ENCODE data around the gene GNE.

The GNE gene

DNA sequence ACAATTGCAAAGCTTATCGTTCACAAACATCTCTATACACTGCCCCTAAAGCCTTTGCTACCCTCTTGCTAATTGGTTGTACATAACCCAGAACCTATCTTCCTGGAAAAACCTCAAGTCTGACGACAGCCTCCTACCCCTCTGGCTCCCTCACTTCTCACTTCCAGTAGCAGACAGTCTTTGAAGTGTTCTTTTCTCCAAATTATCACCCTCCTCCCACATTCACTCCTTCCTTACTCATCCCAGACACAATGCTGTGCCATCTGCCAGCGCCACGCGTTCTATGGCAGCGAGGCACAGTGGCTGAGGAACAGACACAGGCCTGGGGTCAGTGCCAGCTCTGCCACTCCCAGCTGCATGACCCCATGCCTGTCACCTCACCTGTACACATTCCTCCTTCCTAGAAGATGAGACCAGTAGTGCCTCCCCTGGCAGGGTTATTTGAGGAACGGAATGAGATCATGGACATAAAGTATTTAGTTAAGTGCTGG is 39.8 kb downstream of the GNE start:
- no peak overlapping the region for H3K4me3 ChIP-seq (ENCODE audit: control insufficient read depth, low read depth, low read length)
- no peak for DNase-seq (ENCODE audit: low read depth)
- TF ChIP-seq, protein P1, sequence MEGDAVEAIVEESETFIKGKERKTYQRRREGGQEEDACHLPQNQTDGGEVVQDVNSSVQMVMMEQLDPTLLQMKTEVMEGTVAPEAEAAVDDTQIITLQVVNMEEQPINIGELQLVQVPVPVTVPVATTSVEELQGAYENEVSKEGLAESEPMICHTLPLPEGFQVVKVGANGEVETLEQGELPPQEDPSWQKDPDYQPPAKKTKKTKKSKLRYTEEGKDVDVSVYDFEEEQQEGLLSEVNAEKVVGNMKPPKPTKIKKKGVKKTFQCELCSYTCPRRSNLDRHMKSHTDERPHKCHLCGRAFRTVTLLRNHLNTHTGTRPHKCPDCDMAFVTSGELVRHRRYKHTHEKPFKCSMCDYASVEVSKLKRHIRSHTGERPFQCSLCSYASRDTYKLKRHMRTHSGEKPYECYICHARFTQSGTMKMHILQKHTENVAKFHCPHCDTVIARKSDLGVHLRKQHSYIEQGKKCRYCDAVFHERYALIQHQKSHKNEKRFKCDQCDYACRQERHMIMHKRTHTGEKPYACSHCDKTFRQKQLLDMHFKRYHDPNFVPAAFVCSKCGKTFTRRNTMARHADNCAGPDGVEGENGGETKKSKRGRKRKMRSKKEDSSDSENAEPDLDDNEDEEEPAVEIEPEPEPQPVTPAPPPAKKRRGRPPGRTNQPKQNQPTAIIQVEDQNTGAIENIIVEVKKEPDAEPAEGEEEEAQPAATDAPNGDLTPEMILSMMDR (conservative IDR thresholded peaks at IDR 0.05; ENCODE audit: control insufficient read depth, insufficient read depth, low read depth, low read length), result no peak

DNA sequence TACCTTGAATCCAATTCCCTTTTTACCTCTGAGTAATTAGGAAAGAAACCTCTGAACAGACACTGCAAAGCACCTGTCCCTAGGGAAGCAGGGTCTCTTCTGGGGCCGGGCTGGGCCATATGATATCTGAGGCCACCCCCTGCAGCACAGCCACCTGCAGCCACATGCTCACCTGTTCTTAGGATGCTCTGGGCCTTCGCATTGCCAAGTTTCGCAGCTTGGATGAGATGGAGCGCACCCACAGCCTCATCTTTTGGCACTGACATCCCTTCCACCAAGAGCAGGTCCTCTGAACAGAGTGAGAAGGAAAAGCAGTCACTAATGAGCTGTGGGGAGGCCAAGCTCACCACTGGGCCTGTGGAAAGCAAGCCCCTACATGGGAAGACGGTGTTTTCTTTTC is 40.2 kb downstream of the GNE start:
- DNase-seq (ENCODE audit: low read depth), result no peak
- no peak overlapping the region for H3K4me3 ChIP-seq (ENCODE audit: control insufficient read depth, low read depth, low read length)
- TF ChIP-seq, protein P1 (conservative IDR thresholded peaks at IDR 0.05; ENCODE audit: control insufficient read depth, insufficient read depth, low read depth, low read length), result no peak

DNA sequence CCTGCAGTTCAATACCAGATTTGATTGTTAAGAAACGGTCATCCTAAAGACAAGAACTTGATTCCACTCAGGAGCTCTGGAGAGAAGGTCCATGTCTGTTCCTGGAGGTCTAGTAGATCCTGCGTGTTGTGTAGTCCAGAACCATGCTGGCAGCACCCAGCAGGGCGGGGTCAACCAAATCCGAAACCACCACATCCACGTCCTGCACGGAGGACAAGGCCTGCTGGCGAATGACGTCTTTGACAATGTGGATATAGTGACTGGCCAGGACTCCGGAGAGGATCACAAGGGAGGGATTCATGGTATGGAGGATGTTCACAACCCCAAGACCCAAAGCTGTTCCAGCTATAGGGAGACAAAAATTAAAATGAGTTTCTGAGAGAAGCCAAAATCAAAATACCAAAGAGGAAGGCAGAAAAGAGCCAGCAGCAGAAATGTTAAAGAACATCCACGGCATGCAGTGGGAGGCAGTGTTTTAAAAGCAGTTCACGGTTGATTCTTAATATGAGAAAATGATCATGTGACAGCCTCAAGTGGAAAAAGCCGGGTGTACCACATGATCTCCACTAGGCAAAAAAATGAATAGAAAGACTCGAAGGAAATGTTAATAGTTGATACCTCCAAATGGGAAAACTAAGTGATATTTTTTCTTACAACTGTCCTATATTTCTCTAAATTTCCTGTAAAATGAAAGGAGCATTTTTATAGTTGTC is 40.8 kb downstream of the GNE start:
- DNase-seq (ENCODE audit: low read depth), result no peak
- TF ChIP-seq, protein P1 (conservative IDR thresholded peaks at IDR 0.05; ENCODE audit: control insufficient read depth, insufficient read depth, low read depth, low read length), result no peak
- no peak overlapping the region for H3K4me3 ChIP-seq (ENCODE audit: control insufficient read depth, low read depth, low read length)

DNA sequence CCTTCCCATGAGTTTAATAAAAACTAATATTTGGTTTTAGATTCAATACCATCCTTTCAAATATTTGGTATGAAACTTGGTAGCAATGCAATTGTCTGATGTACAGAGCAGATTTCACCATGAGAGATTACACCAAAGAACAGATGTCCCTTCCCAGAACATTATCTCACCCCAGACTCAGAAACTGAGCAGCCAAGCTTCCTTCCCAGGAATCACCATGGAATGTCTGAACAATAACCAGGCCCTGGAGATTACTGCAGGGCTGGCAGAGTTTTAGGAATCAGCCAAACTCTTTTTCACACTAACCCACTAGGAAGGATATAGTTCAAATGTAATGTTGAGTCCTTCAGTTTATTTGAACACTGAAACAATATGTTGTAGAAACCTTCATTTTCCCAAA is 43.7 kb downstream of the GNE start:
- DNase-seq (ENCODE audit: low read depth), result peak; percentile 65
- TF ChIP-seq, protein P1 (conservative IDR thresholded peaks at IDR 0.05; ENCODE audit: control insufficient read depth, insufficient read depth, low read depth, low read length), result no peak
- H3K4me3 ChIP-seq (ENCODE audit: control insufficient read depth, low read depth, low read length), result no peak overlapping the region

DNA sequence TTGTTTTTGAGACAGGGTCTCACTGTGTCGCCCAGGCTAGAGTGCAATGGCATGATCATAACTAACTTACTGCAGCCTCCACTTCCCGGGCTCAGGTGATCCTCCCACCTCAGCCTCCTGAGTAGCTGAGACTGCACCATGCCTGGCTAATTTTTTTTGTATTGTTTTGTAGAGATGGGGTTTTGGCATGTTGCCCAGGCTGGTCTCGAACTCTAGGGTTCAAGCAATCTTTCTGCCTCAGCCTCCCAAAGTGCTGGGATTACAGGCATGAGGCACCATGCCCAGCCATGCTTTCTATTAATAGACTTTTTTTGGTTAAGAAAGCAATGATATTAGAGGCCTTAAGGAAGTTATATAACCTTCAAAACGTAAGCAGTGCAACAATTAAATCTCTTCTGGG is 44.3 kb downstream of the GNE start:
- TF ChIP-seq, protein P1 (conservative IDR thresholded peaks at IDR 0.05; ENCODE audit: control insufficient read depth, insufficient read depth, low read depth, low read length), result no peak
- DNase-seq (ENCODE audit: low read depth), result no peak
- no peak overlapping the region for H3K4me3 ChIP-seq (ENCODE audit: control insufficient read depth, low read depth, low read length)

DNA sequence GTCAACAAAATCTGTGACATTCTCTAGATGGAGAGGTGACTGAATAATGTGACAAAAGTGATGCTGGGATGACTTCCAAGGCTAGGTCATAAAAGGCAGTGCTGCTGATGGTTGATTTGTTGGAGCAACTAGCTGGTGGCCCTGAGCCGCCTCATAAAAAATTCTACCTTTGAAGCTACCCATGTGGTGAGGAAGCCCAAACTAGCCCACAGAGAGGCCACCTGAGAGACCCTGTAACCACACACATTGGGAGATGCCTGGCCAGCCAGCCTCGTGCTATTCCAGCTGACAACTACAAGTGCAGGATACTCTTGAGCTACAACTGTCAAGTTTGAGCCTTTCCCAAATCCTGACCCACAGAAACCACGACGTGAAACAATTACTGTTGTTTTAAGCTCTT is 44.9 kb downstream of the GNE start:
- no peak for DNase-seq (ENCODE audit: low read depth)
- H3K4me3 ChIP-seq (ENCODE audit: control insufficient read depth, low read depth, low read length), result no peak overlapping the region
- TF ChIP-seq, protein P1 (conservative IDR thresholded peaks at IDR 0.05; ENCODE audit: control insufficient read depth, insufficient read depth, low read depth, low read length), result no peak

Data from fibroblast of mammary gland (primary cell).